Activated CD8-positive, alpha-beta T cell treated with anti-CD3 and anti-CD28 coated beads for 36 hours (primary cell): ENCODE measurements around the gene SERBP1. TPM values are rescaled to one million over a fixed set of nuclear protein-coding genes. Genes with fewer than 3 reads are reported as not detected.

Source experiments
- ATAC-seq: fragments of 200-7000 bp; cut with Tn5 transposase; one replicate; pipeline ENCODE4 v1.10.0; 2021; ENCODE audit warnings: mild to moderate bottlenecking, moderate library complexity
- CTCF ChIA-PET: fragments of 350-600 bp; sonication (Branson Sonifier 250); formaldehyde crosslinking; loops from one replicate; lab custom pipeline; 2021; ENCODE audit warnings: antibody characterized with exemption; lab: Charles Lee
- POLR2A ChIA-PET: fragments of 350-600 bp; sonication (Branson Sonifier 250); formaldehyde crosslinking; loops from one replicate; lab custom pipeline; 2021; ENCODE audit warnings: antibody characterized with exemption; lab: Charles Lee
- DNase-seq: peaks from one replicate; pipeline ENCODE4 v3.0.0-alpha.2; 2020
- H3K27ac Mint-ChIP-seq: one replicate; pipeline ENCODE4 v1.8.0; 2021; ENCODE audit warnings: mild to moderate bottlenecking, mixed read lengths
- H3K27me3 Mint-ChIP-seq: one replicate; pipeline ENCODE4 v1.8.0; 2021; ENCODE audit warnings: mixed read lengths
- H3K36me3 Mint-ChIP-seq: one replicate; pipeline ENCODE4 v1.8.0; 2021; ENCODE audit warnings: low read depth, mixed read lengths
- H3K4me1 Mint-ChIP-seq: one replicate; pipeline ENCODE4 v1.8.0; 2021; ENCODE audit warnings: low read depth, mixed read lengths
- H3K4me3 Mint-ChIP-seq: one replicate; pipeline ENCODE4 v1.8.0; 2021; ENCODE audit warnings: mild to moderate bottlenecking, moderate library complexity, mixed read lengths
- H3K9me3 Mint-ChIP-seq: one replicate; pipeline ENCODE4 v1.8.0; 2021; ENCODE audit warnings: mixed read lengths
- intact Hi-C: fragments of 100-400 bp; cut with micrococcal nuclease; formaldehyde crosslinking; loops from one replicate; pipeline ENCODE4 v1.10.0; 2022
- total RNA-seq, 2 experiments: library from RNA; stranded (reverse); gene quantifications; one replicate each; pipeline ENCODE4 v1.2.3, GENCODE V29; 2021
- TF ChIP-seq, protein P1 (sequence below): fragments of 200-600 bp; IDR thresholded peaks from one replicate; pipeline ENCODE4 v1.8.0; 2022; ENCODE audit warnings: antibody characterized with exemption, mild to moderate bottlenecking

The SERBP1 gene
- total RNA-seq, 2 experiments from 2014 or later = 476 to 491 TPM

DNA sequence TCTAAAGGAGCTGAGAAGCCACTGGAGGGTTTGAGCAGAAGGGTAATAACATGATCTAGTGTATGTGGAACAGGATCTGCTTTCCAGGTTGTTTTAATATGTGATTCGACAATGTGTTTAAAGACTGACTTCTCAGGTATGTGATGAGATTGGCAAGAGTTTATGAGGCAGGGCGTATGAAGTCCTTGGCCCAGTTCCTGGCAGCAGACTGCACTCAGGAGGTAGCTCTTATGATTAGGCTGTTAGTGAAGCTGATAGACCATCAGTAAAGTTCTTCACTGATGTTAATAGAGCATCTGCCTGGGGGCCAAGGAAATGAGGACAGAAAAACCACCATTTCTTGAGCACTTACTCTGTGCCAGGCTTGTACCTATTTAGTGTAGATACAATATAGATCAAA, 41.9 kb upstream of the SERBP1 start:
- Mint-ChIP-seq H3K9me3 (no peaks in the 10 kb centered on the region), H3K36me3 (no peaks in the 10 kb centered on the region), H3K4me1 (no peaks in the 10 kb centered on the region), H3K4me3 (no peak overlapping the region), H3K27me3 (peaks cover 3% of the 10 kb centered on the region), H3K27ac (no peak overlapping the region)
- no peak for ATAC-seq
- ChIA-PET POLR2A (no interaction called here), CTCF (interaction anchor here (1.0 to 1.1 kb wide), 2 partner anchors 29 to 259 kb away, joined by 5 read pairs; no protein-coding TSS in a partner anchor)
- DNase-seq = no peak
- TF ChIP-seq, protein P1, sequence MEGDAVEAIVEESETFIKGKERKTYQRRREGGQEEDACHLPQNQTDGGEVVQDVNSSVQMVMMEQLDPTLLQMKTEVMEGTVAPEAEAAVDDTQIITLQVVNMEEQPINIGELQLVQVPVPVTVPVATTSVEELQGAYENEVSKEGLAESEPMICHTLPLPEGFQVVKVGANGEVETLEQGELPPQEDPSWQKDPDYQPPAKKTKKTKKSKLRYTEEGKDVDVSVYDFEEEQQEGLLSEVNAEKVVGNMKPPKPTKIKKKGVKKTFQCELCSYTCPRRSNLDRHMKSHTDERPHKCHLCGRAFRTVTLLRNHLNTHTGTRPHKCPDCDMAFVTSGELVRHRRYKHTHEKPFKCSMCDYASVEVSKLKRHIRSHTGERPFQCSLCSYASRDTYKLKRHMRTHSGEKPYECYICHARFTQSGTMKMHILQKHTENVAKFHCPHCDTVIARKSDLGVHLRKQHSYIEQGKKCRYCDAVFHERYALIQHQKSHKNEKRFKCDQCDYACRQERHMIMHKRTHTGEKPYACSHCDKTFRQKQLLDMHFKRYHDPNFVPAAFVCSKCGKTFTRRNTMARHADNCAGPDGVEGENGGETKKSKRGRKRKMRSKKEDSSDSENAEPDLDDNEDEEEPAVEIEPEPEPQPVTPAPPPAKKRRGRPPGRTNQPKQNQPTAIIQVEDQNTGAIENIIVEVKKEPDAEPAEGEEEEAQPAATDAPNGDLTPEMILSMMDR = no peak
- intact Hi-C loops = no loop called here

DNA sequence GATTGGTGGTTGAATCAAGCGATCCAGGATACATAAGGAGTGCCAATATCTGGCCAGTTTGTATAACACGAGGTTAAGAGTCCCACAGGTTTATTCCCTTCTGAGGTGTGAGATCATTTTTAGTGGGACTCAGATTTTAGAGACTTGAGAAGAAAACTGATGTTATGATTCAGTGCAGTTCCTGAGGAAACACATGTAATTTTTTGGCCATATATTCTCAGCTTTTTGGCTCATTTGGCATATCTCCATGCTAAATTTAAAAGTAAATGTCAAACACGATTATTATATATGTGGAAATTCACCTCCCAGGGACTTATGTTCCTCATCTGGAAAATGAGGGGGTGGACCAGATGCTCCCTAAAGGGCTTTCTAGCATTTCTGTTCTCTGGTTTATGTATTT, 39.2 kb upstream of the SERBP1 start:
- Mint-ChIP-seq H3K9me3 (no peaks in the 10 kb centered on the region), H3K27ac (no peak overlapping the region), H3K4me1 (no peaks in the 10 kb centered on the region), H3K27me3 (peaks cover 1% of the 10 kb centered on the region), H3K36me3 (no peaks in the 10 kb centered on the region), H3K4me3 (no peak overlapping the region)
- CTCF ChIA-PET = no interaction called here
- DNase-seq (no peak), ATAC-seq (no peak)
- TF ChIP-seq, protein P1 = no peak
- POLR2A ChIA-PET = no interaction called here
- intact Hi-C loops = no loop called here

DNA sequence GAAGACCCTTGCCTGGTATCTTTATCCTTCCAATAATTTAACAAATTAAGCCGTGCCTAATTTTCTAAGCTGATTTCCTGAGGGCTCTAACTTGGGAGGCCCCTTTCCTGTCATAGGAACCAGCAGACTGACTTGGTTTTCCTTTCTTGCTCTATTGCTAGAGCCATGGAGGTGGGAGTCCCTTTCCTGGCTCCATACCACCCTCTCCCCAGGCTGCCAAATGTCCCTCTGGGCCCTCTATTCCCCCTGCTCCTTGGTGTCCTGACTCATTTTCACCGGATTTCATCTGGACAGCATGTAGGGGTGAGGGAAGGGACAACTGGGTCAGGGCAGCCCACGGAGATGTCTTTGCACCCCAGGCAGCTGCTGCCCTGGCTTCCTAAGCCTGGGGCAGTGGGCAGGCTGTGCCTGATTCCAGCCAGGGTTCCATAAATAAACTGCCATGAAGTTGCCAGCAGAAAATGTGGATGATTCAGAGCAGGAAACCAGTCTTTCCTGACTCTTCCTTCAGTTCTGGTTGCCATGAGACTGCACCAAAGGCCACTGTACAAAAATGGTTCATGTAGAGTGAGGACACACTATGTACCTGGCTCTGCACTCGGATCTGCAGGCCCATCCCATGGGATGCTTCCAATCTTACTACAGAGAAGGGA, 38.0 kb upstream of the SERBP1 start:
- ChIA-PET CTCF (no interaction called here), POLR2A (interaction anchor here (1.8 kb wide), 1 partner anchor 38 kb away, joined by 5 read pairs; the partner anchor contains the start of gene SERBP1)
- ATAC-seq = no peak
- intact Hi-C loops = no loop called here
- Mint-ChIP-seq H3K36me3 (no peaks in the 10 kb centered on the region), H3K9me3 (no peaks in the 10 kb centered on the region), H3K27ac (no peak overlapping the region), H3K4me1 (no peaks in the 10 kb centered on the region), H3K4me3 (no peak overlapping the region), H3K27me3 (peaks cover 1% of the 10 kb centered on the region)
- TF ChIP-seq, protein P1 = no peak
- DNase-seq = no peak

DNA sequence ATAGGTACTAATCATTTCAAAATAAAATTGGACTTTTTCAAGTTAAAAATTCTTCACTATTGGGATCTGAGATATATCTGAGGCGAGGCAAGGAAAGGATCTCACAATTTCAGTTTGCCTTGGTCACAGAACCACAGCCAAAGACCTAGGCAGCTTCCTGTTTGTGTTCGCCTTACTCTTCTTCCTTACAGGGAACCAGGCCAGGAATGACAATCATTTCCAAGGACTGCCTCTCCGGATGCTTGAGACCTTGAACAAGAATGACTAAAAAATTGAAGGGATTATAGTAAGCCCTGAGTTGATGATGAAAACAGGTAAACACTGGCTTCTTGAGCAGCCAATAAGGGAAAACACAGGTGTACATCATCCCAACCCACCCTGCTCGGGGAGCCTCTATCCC, 35.2 kb upstream of the SERBP1 start:
- Mint-ChIP-seq H3K9me3 (no peaks in the 10 kb centered on the region), H3K27ac (no peak overlapping the region), H3K27me3 (peaks cover 1% of the 10 kb centered on the region), H3K4me3 (no peak overlapping the region), H3K4me1 (no peaks in the 10 kb centered on the region), H3K36me3 (no peaks in the 10 kb centered on the region)
- DNase-seq (no peak), ATAC-seq (no peak)
- ChIA-PET POLR2A (no interaction called here), CTCF (no interaction called here)
- intact Hi-C loops = no loop called here
- TF ChIP-seq, protein P1 = no peak

DNA sequence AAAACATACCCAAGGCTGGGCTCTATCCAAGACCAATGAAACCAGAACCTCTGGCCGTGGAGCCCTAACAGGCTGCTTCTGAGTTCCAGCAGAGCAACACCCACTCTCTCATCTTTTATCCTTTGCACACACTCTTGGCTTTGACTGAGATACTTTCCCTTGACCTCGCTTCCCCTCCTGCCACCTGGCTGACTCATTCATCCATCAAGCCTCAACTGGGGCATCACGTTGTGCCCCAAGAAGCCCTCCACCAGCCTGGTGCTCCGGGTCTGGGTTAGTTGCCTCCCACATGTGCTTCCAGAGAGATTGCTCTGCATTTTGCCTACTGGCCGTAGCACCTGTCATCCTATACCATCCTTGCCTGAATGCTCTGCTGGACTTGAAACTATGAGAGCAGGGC, 34.5 kb upstream of the SERBP1 start:
- intact Hi-C loops = no loop called here
- Mint-ChIP-seq H3K36me3 (no peaks in the 10 kb centered on the region), H3K27ac (no peak overlapping the region), H3K27me3 (peaks cover 1% of the 10 kb centered on the region), H3K9me3 (no peaks in the 10 kb centered on the region), H3K4me1 (no peaks in the 10 kb centered on the region), H3K4me3 (no peak overlapping the region)
- DNase-seq (no peak), ATAC-seq (no peak)
- TF ChIP-seq, protein P1 = no peak
- ChIA-PET POLR2A (no interaction called here), CTCF (interaction anchor here (1.2 kb wide), 1 partner anchor 36 kb away, joined by 3 read pairs; no protein-coding TSS in a partner anchor)
